Measurements from ENCODE around the gene PSMD6.

DNA sequence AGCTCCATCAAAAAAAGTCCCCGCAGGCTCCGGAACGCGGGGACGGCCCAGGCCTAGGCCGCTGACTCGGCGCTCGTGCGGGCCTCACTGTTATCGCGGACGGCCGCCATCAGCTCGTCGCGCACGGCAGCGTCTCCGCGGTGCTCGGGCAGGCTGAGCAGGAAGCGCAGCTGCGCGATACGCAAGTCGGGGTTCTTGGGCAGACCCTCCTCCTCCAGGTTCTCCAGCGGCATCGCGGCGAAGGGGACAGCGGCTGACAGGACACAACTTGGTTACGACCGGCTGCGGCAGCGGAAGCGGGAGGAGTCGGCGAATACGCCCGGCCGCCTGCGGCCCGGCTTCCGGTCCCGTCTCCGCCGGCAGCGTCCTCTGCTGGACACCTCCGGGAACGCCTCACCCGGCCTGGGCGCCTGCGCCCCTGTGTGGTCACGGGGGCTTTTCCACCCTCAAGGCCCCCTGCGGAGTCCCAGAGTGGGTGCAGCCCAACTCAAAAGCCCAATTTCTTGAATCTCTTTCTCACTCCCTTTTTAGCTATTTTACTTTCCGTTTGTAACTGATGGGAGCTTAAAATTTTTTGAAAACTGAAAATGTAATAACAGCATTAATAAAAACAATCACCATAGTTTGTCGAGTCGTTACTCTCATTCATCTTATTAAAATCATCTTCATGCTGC lies at the start of gene PSMD6:
- peak; percentile 93 for TF ChIP-seq GABPA (IDR thresholded peaks at IDR 0.05; ENCODE audit: low read depth)
- TF ChIP-seq, protein P1, sequence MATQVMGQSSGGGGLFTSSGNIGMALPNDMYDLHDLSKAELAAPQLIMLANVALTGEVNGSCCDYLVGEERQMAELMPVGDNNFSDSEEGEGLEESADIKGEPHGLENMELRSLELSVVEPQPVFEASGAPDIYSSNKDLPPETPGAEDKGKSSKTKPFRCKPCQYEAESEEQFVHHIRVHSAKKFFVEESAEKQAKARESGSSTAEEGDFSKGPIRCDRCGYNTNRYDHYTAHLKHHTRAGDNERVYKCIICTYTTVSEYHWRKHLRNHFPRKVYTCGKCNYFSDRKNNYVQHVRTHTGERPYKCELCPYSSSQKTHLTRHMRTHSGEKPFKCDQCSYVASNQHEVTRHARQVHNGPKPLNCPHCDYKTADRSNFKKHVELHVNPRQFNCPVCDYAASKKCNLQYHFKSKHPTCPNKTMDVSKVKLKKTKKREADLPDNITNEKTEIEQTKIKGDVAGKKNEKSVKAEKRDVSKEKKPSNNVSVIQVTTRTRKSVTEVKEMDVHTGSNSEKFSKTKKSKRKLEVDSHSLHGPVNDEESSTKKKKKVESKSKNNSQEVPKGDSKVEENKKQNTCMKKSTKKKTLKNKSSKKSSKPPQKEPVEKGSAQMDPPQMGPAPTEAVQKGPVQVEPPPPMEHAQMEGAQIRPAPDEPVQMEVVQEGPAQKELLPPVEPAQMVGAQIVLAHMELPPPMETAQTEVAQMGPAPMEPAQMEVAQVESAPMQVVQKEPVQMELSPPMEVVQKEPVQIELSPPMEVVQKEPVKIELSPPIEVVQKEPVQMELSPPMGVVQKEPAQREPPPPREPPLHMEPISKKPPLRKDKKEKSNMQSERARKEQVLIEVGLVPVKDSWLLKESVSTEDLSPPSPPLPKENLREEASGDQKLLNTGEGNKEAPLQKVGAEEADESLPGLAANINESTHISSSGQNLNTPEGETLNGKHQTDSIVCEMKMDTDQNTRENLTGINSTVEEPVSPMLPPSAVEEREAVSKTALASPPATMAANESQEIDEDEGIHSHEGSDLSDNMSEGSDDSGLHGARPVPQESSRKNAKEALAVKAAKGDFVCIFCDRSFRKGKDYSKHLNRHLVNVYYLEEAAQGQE (IDR thresholded peaks at IDR 0.05; ENCODE audit: insufficient replicate concordance, low read depth): peak; percentile 63
- TF ChIP-seq, protein P2, sequence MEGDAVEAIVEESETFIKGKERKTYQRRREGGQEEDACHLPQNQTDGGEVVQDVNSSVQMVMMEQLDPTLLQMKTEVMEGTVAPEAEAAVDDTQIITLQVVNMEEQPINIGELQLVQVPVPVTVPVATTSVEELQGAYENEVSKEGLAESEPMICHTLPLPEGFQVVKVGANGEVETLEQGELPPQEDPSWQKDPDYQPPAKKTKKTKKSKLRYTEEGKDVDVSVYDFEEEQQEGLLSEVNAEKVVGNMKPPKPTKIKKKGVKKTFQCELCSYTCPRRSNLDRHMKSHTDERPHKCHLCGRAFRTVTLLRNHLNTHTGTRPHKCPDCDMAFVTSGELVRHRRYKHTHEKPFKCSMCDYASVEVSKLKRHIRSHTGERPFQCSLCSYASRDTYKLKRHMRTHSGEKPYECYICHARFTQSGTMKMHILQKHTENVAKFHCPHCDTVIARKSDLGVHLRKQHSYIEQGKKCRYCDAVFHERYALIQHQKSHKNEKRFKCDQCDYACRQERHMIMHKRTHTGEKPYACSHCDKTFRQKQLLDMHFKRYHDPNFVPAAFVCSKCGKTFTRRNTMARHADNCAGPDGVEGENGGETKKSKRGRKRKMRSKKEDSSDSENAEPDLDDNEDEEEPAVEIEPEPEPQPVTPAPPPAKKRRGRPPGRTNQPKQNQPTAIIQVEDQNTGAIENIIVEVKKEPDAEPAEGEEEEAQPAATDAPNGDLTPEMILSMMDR (IDR thresholded peaks at IDR 0.05; ENCODE audit: insufficient read depth, low read length): peak; percentile 97
- TF ChIP-seq POLR2AphosphoS5 (IDR thresholded peaks at IDR 0.05; ENCODE audit: low read depth): peak; percentile 90
